CD4-positive, alpha-beta T cell treated with Interleukin-15 for 4 hours (primary cell): ENCODE results near the gene DHRS1.
A peak's percentile ranks its signal among the peaks of the same experiment; 100 is the strongest.

Experiments
- DNase-seq: peaks from one replicate; pipeline ENCODE4 v3.0.0-alpha.2; 2020; ENCODE audit warnings: low spot score

Gene DHRS1

DNA sequence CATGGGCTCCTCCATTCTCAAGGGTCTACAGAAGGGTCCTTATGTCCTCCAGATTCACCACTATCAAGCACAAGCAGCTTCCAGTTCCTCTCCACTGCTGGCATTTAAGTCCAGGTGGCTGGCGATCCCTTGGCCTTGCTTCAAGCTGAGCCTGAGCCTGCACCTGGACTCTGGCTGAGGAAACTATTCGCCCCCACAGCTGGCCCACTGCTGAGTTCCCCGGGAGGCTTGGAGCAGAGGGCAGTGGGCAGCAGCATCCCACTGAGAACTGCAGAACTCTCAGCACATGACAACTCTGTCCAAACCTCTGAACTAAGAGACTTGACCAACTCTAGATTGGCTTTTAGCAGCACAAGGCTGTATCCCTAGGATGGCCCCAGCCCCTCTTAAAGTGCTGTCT, 16.8 kb downstream of the DHRS1 start:
- no peak for DNase-seq

DNA sequence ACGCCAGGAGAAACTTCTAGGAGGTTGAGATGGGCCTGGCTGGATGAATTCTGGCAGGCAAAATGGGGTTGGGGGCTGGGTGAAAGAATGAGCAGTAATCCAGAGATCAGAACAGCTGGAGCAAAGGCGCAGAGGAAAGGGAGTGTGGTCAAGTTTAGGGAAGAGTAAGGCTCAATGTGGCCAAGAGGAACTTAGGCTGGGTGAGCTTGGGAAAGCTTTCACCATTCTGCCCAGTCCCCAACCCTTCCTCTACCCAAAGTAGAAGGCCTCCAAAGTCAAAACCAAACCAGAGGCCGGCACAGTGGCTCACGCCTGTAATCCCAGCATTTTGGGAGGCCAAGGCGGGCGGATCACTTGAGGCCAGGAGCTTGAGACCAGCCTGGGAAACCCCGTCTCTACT, 17.9 kb downstream of the DHRS1 start:
- DNase-seq: no peak

- DNase-seq: no peak
Observed at GRCh38 chr14:24280797-24281460, 18.7 kb downstream of the DHRS1 start.

DNA sequence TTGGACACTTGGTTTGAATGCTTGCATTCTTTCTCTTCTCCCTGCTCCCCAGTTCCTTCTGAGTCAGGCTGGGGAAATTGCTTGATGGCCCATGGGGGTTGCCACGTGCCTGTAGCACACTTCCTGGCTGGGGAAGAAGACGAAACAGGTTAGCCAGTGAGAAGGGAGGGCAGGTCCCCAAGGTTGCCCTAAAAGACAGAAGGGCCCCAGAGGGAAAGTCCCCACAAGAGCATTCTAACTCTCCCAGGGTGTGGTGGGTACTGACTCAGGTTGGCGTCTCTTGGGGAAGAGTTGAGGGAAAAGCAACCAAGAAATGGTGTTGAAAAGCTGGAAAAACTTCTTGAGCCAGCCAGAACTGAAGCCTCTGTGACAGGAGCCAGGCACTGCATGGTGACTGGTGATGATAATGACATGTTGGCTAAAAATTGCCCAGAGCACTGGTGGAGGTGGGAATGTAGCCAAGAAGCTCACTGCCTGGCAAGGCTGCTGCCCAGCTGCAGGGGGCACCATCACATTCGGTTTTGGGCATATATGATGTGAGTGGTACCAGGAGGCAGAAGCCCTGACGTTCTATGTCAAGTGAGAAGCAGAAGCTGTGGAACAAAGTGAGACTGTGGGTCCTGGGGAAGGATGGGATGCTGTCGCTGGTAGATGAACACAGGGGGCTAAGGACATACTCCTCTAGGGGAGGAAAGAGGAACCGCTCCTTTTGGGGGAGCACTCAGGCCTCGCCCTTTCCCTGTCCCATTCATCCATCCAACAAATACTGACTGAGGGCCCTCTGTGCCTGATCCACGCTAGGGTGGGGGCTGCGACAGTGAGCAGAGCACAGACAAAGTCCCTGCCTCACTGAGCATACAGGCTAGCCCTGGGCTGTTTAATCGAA, 20.0 kb downstream of the DHRS1 start:
- peak; percentile 61 for DNase-seq

DNA sequence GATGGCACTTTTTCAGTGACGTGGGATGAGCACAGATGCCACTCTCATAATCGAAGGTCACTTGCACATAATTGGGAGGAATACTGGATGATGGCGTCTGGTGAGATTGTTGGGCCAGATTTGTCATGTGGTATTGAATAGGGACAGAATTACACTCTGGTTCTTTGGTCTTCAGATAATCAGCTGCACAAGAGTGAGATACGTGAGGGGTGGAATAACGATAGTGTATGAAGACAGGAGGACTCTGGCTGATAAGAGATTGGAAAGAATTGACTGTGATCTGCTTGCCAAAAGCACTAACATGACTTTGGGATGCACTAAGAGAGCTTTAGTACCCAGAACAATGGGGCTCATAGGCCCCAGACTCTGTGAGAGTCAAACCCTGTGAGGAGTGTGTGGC, 21.2 kb downstream of the DHRS1 start:
- no peak for DNase-seq

- no peak for DNase-seq
Observed at GRCh38 chr14:24277606-24278321, 21.8 kb downstream of the DHRS1 start.

GRCh38 chr14:24277071-24277470, 22.5 kb downstream of the DHRS1 start:
- DNase-seq: no peak

DNA sequence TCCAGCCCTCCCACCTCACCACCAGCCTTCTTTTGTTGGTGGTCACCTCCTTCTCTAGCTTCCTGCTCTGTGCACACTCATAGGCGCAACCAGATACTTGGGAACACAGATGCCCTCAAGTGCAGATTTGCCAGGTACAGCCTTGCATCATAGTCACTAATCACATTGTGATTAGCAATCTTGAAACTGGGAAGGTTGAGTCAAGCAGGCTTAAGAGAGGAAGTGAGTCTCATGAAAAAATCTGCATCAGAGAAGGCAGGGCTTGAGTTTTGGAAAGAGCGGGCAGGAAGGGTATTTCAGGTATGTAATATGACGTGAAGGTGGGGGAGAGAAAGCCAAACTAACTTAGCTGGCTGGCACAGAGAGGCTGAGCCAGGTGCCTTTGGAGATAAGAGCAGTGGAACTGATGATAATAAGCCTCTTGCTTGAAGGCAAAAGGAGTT, 25.5 kb downstream of the DHRS1 start:
- DNase-seq: peak; percentile 62

DNA sequence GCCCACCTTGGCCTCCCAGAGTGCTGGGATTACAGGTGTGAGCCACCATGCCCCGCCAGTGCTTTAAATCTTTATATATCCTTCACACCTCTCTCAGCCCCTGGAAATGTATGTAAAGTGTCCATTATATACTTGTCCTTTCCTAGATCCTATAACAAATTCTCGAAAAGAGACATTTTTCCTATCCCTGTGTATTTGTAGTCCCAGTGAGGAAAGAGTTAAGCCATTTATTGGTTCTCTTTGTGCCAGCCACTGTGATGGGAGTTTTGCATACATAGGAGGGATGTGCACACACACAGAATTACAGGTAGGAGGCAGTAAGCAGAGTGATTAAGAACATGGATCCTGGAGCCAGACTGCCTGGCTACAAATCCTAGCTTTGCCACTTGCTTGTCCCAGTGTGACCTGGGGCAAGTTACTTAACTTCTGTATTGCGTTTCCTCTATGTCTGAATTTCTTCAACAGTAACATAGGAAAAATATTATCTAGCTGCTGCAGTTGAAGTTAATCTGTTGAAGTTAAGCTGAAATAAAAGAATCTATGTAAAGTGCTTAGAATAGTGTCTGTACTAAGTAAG, 26.1 kb downstream of the DHRS1 start:
- DNase-seq: no peak

DNA sequence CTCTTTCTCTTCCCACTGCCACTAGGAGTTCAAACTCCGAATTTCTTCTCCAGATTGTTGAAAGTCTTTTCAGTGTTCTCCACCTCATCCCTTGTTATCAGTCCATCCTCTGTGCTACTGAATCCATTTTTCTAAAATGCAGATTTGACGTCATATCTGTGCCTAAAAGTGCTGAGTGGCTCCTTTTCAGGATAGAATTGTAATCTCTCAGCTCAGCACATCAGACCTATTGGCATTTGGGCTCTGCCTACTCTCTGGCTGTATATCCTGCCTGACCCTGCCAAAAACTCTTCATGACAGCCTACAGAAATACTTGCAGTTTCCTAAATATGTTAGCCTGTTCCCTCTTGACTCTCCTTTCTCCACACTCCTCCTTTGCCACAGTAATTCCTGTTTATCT, 27.1 kb downstream of the DHRS1 start:
- no peak for DNase-seq

DNA sequence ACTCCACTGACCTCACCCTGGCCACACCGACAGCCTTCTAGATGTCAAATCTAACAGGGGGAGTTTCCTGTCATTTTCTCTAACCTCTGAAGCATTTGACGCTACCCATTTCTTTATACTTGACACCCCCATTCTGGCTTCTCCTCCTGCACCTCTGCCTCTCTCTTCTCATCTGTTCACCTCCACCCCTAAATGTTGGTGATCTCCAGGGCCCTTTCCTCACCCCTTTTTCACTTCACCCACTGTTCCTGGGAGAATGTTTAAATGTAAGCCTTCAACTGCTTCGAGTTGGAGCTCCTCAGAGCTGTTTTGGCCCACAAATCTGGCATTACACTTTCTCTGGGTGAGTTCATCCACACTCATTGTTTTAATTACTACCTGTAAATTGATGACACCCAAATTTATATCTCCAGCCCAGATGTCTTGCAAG, 27.7 kb downstream of the DHRS1 start:
- no peak for DNase-seq

- DNase-seq: peak; percentile 93
Observed at GRCh38 chr14:24271134-24271833, 28.3 kb downstream of the DHRS1 start, which contains the start of gene RABGGTA. Gene RABGGTA, minus strand, starts transcription at chr14:24271597. Its CDS starts 482 bp downstream, at chr14:24271115.

- DNase-seq: no peak
Observed at GRCh38 chr14:24270537-24271133, 28.9 kb downstream of the DHRS1 start.

GRCh38 chr14:24269910-24270536, 29.6 kb downstream of the DHRS1 start:
- DNase-seq: no peak

- no peak for DNase-seq
Observed at GRCh38 chr14:24269368-24269767, 30.2 kb downstream of the DHRS1 start.

GRCh38 chr14:24268225-24268624, 31.4 kb downstream of the DHRS1 start:
- no peak for DNase-seq

GRCh38 chr14:24267516-24267915, 32.1 kb downstream of the DHRS1 start:
- DNase-seq: no peak

GRCh38 chr14:24266344-24267244, 33.0 kb downstream of the DHRS1 start:
- no peak for DNase-seq

- no peak for DNase-seq
Observed at GRCh38 chr14:24264298-24264697, 35.3 kb downstream of the DHRS1 start.

GRCh38 chr14:24263848-24264247, 35.7 kb downstream of the DHRS1 start:
- DNase-seq: no peak
